Activated naive CD4-positive, alpha-beta T cell treated with anti-CD3 and anti-CD28 coated beads for 36 hours (primary cell): ENCODE data around the gene TCF4. TPM values are rescaled to one million over a fixed set of nuclear protein-coding genes. Genes with fewer than 3 reads are reported as not detected.

ENCODE experiments used
- CTCF ChIA-PET: fragments of 350-600 bp; sonication (Branson Sonifier 250); formaldehyde crosslinking; loops from one replicate; lab custom pipeline; 2021; ENCODE audit warnings: antibody characterized with exemption; lab: Charles Lee
- DNase-seq: peaks from one replicate; pipeline ENCODE4 v3.0.0-alpha.2; 2020
- H3K27ac Mint-ChIP-seq: one replicate; pipeline ENCODE4 v1.8.0; 2021; ENCODE audit warnings: mild to moderate bottlenecking, mixed read lengths
- H3K27me3 Mint-ChIP-seq: one replicate; pipeline ENCODE4 v1.8.0; 2021; ENCODE audit warnings: low read depth, mixed read lengths
- H3K36me3 Mint-ChIP-seq: one replicate; pipeline ENCODE4 v1.8.0; 2021; ENCODE audit warnings: low read depth, mixed read lengths
- H3K4me1 Mint-ChIP-seq: one replicate; pipeline ENCODE4 v1.8.0; 2021; ENCODE audit warnings: low read depth, mixed read lengths
- H3K4me3 Mint-ChIP-seq: one replicate; pipeline ENCODE4 v1.8.0; 2021; ENCODE audit warnings: mild to moderate bottlenecking, moderate library complexity, mixed read lengths
- H3K9me3 Mint-ChIP-seq: one replicate; pipeline ENCODE4 v1.8.0; 2021; ENCODE audit warnings: mixed read lengths
- intact Hi-C: fragments of 100-400 bp; cut with micrococcal nuclease; formaldehyde crosslinking; loops from one replicate; pipeline ENCODE4 v1.15.1; 2023
- total RNA-seq, 2 experiments: library from RNA; stranded (reverse); gene quantifications; one replicate each; pipeline ENCODE4 v1.2.3, GENCODE V29; 2021

TCF4 gene
- total RNA-seq, 2 experiments from 2014 or later, result 0.49 to 0.91 TPM

- no peaks in the 10 kb centered on the region for H3K36me3 Mint-ChIP-seq
- CTCF ChIA-PET, result interaction anchor here (0.6 kb wide), 1 partner anchor 78 kb away, joined by 3 read pairs; no protein-coding TSS in a partner anchor
These were observed 285.7 kb downstream of the TCF4 start for GRCh38 chr18:55302167-55302833.

GRCh38 chr18:55301824-55302166 lies 286.2 kb downstream of the TCF4 start:
- Mint-ChIP-seq H3K27ac (no peak overlapping the region), H3K9me3 (no peaks in the 10 kb centered on the region), H3K4me1 (no peaks in the 10 kb centered on the region), H3K27me3 (peaks cover 2% of the 10 kb centered on the region), H3K36me3 (no peaks in the 10 kb centered on the region), H3K4me3 (no peak overlapping the region)
- intact Hi-C loops, result no loop called here
- CTCF ChIA-PET, result no interaction called here
- no peak for DNase-seq

More at GRCh38 chr18:55302167-55302833, 285.7 kb downstream of the TCF4 start:
- Mint-ChIP-seq H3K4me3 (no peak overlapping the region), H3K9me3 (no peaks in the 10 kb centered on the region), H3K4me1 (no peaks in the 10 kb centered on the region), H3K27ac (no peak overlapping the region), H3K27me3 (peaks cover 2% of the 10 kb centered on the region)
- DNase-seq, result no peak
- intact Hi-C loops, result no loop called here

GRCh38 chr18:55300936-55301531 lies 287.0 kb downstream of the TCF4 start:
- intact Hi-C loops, result no loop called here
- no peak for DNase-seq
- Mint-ChIP-seq H3K36me3 (no peaks in the 10 kb centered on the region), H3K9me3 (no peaks in the 10 kb centered on the region), H3K27ac (no peak overlapping the region), H3K4me1 (no peaks in the 10 kb centered on the region), H3K27me3 (peaks cover 2% of the 10 kb centered on the region), H3K4me3 (no peak overlapping the region)
- CTCF ChIA-PET, result no interaction called here

- H3K9me3 Mint-ChIP-seq, result no peaks in the 10 kb centered on the region
- H3K36me3 Mint-ChIP-seq, result no peaks in the 10 kb centered on the region
- no peak overlapping the region for H3K4me3 Mint-ChIP-seq
- intact Hi-C loops, result no loop called here
- DNase-seq, result no peak
- H3K27me3 Mint-ChIP-seq, result peaks cover 2% of the 10 kb centered on the region
- H3K27ac Mint-ChIP-seq, result no peak overlapping the region
- CTCF ChIA-PET, result no interaction called here
- no peaks in the 10 kb centered on the region for H3K4me1 Mint-ChIP-seq
These were observed 287.5 kb downstream of the TCF4 start for GRCh38 chr18:55300421-55300935.

- Mint-ChIP-seq H3K36me3 (no peaks in the 10 kb centered on the region), H3K4me3 (no peak overlapping the region), H3K9me3 (no peaks in the 10 kb centered on the region), H3K27ac (no peak overlapping the region), H3K4me1 (no peaks in the 10 kb centered on the region), H3K27me3 (no peaks in the 10 kb centered on the region)
- intact Hi-C loops, result no loop called here
- no peak for DNase-seq
- CTCF ChIA-PET, result interaction anchor here (1.0 kb wide), 1 partner anchor 22 kb away, joined by 3 read pairs; no protein-coding TSS in a partner anchor
These were observed 291.2 kb downstream of the TCF4 start for GRCh38 chr18:55296778-55297177.

- intact Hi-C loops, result no loop called here
- no peaks in the 10 kb centered on the region for H3K4me1 Mint-ChIP-seq
- H3K9me3 Mint-ChIP-seq, result no peaks in the 10 kb centered on the region
- H3K27ac Mint-ChIP-seq, result no peak overlapping the region
- no peak overlapping the region for H3K4me3 Mint-ChIP-seq
- no peaks in the 10 kb centered on the region for H3K36me3 Mint-ChIP-seq
- CTCF ChIA-PET, result interaction anchor here (0.7 to 1.0 kb wide), 2 partner anchors 21 to 283 kb away, joined by 3 read pairs; no protein-coding TSS in a partner anchor
- no peak for DNase-seq
- H3K27me3 Mint-ChIP-seq, result no peaks in the 10 kb centered on the region
These were observed 291.9 kb downstream of the TCF4 start for GRCh38 chr18:55296115-55296514.

- Mint-ChIP-seq H3K36me3 (no peaks in the 10 kb centered on the region), H3K4me3 (no peak overlapping the region), H3K27ac (no peak overlapping the region), H3K27me3 (no peaks in the 10 kb centered on the region), H3K4me1 (no peaks in the 10 kb centered on the region), H3K9me3 (no peaks in the 10 kb centered on the region)
- intact Hi-C loops, result no loop called here
- CTCF ChIA-PET, result no interaction called here
- DNase-seq, result no peak
These were observed 297.1 kb downstream of the TCF4 start for GRCh38 chr18:55290898-55291297.

- Mint-ChIP-seq H3K27ac (no peak overlapping the region), H3K9me3 (no peaks in the 10 kb centered on the region), H3K27me3 (no peaks in the 10 kb centered on the region), H3K4me3 (no peak overlapping the region), H3K36me3 (no peaks in the 10 kb centered on the region), H3K4me1 (no peaks in the 10 kb centered on the region)
- CTCF ChIA-PET, result no interaction called here
- intact Hi-C loops, result no loop called here
- DNase-seq, result no peak
These were observed 298.2 kb downstream of the TCF4 start for GRCh38 chr18:55289775-55290174.

GRCh38 chr18:55289048-55289447 lies 298.9 kb downstream of the TCF4 start:
- Mint-ChIP-seq H3K27me3 (no peaks in the 10 kb centered on the region), H3K36me3 (no peaks in the 10 kb centered on the region), H3K4me1 (no peaks in the 10 kb centered on the region), H3K27ac (no peak overlapping the region), H3K9me3 (no peaks in the 10 kb centered on the region), H3K4me3 (no peak overlapping the region)
- no peak for DNase-seq
- intact Hi-C loops, result no loop called here
- CTCF ChIA-PET, result interaction anchor here (0.6 kb wide), 1 partner anchor 54 kb away, joined by 5 read pairs; no protein-coding TSS in a partner anchor

- intact Hi-C loops, result no loop called here
- H3K27me3 Mint-ChIP-seq, result no peaks in the 10 kb centered on the region
- H3K27ac Mint-ChIP-seq, result no peak overlapping the region
- DNase-seq, result no peak
- no peaks in the 10 kb centered on the region for H3K36me3 Mint-ChIP-seq
- no peak overlapping the region for H3K4me3 Mint-ChIP-seq
- CTCF ChIA-PET, result interaction anchor here (0.6 kb wide), 1 partner anchor 53 kb away, joined by 5 read pairs; no protein-coding TSS in a partner anchor
- H3K9me3 Mint-ChIP-seq, result no peaks in the 10 kb centered on the region
- no peaks in the 10 kb centered on the region for H3K4me1 Mint-ChIP-seq
These were observed 299.8 kb downstream of the TCF4 start for GRCh38 chr18:55287935-55288868.

GRCh38 chr18:55287149-55287806 lies 300.7 kb downstream of the TCF4 start:
- no peaks in the 10 kb centered on the region for H3K36me3 Mint-ChIP-seq
- H3K27me3 Mint-ChIP-seq, result no peaks in the 10 kb centered on the region
- intact Hi-C loops, result no loop called here
- H3K4me3 Mint-ChIP-seq, result no peak overlapping the region
- no peaks in the 10 kb centered on the region for H3K9me3 Mint-ChIP-seq
- no peaks in the 10 kb centered on the region for H3K4me1 Mint-ChIP-seq
- no peak for DNase-seq
- CTCF ChIA-PET, result no interaction called here
- no peak overlapping the region for H3K27ac Mint-ChIP-seq
